Amniotic epithelial cell (primary cell): Measurements from ENCODE around the gene MAGI2.
"Not testable (repeated sequence)": the region's sequence is repeated elsewhere in the genome, so short reads cannot be mapped to it uniquely, and the experiment has no call there.

Experiments
- DNase-seq: peaks from one replicate; pipeline ENCODE4 v3.0.0-alpha.2; 2010; ENCODE audit warnings: low read depth

MAGI2 gene

DNA sequence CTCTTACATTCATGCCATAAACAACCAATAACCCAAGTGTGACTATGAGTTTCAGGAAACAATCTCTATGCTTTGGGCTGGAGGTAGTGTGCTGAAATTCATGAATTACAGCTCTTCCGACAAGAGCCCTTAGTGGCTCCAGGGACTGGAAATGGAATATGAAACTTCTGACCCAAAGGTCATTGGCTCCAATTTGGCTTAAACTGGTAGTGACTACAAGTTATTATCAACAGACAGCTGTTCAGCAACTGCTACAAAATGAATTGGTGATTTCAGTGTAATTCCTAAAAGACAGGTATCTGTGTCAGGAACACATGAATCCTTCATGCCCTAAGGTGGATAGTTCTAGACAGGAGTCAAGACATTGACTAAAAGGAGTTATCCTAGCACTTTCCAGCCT lies 909.5 kb downstream of the MAGI2 start:
- no peak for DNase-seq

GRCh38 chr7:78542981-78543380 lies 910.5 kb downstream of the MAGI2 start:
- no peak for DNase-seq

DNA sequence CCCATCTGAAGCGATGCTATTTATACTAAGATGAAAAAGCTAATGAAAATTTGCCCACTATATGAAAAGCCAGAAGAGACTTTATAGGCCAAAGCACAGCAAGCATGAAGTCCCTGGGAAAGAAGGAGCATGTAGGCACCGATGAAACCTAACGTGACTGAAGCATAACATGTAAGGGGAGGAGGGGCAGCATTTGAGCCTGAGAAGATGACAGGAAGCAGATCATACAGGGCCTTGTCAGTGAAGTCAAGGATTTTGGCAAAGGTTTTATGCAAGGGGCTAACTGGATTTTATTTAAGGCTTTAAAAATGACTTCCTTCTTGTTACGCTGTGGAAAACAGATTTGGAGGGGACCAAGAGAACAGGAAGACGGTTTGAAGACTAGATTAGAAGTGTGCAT lies 910.9 kb downstream of the MAGI2 start:
- no peak for DNase-seq

GRCh38 chr7:78539825-78540224 lies 913.6 kb downstream of the MAGI2 start:
- DNase-seq: no peak

DNA sequence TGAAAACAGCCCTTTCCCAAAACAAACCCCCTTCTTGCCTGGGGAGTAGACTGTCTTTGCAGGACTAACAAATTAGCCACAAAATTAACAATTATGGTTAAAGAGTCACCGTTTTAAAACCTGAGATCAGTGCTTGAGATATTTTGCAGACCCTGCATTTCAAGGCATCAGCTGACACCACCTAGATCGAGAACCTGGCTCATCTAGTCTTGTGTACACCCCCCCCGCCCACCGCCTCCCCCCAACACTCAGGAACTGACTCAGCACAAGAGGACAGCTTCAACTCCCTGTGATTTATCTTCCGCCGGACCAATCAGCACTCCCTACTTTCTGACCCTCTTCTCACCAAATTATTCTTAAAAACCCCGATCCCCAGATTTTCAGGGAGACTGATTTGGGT lies 917.8 kb downstream of the MAGI2 start:
- no peak for DNase-seq

DNA sequence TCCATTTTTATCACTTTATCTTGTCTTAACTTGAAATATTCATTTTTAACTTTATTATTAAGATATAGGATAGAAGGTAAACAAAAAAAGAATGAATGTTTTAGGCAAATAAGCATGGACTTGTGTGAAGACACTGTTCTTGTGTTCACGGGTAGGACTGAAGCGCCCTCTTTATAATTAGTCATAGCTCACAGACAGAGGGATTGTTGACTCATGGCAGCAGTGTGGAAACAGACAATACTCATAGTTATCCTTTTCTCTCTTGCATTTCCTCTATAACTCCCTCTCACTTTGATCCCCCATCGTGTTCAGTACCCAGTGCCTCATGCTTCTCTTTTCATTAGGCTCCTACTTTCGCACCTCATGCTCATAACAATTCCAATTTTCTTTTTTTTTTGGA lies 923.1 kb downstream of the MAGI2 start:
- DNase-seq: peak; percentile 39

DNA sequence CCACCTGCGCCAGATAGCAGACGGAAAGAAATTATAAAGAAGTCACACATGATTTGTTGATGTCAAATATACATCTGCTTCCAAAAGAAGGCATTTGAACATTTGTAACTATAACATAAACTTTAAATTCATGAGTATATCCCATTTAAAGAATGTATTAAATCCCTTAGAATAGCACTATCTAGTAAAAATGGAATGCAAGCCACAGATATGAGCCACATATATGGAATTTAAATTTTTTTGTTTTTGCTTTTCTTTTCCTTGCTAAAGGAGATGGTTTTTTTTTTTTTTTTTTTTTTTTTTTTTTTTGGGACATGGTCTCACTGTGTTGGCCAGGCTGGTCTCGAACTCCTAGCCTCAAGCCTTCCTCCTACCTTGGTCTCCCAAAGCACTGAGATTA lies 924.1 kb downstream of the MAGI2 start:
- DNase-seq: no peak

DNA sequence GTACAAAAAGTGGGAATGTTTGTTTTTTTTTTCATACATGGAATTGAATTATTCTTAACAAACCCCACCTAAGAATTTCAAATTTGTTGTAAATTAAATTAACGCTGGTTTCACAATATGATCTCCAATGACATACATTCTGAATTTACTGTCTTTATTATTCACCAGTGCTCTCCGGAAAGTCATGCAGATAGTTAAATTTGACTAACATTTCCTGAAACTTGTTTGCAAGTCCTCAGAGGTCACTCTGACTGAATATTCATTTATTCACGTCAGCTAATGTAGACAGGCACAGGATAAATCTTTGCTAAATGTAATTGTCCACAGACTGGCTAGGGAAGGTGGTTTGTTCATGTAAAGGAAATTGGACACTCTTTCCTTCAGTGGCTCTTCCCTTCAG lies 924.5 kb downstream of the MAGI2 start:
- no peak for DNase-seq

DNA sequence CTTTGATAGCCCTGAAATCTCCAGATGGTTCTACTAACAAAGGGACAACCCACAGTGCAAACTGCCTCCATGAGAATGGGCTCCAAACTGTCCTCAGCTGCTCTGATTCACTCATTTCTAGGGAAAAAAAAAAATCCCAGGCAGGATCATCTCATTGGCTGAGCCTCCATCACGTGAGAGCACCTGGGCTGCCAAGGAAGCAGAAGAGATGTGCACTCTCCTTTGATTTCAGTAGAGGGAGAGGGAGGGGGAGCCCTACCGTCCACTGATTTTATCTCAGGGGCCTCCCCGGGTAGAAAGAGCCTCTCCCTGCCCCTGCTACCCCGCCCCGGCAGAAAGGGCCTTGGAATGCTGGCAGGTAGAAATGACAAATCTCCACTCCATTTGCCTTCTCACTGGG lies 929.5 kb downstream of the MAGI2 start:
- DNase-seq: no peak

DNA sequence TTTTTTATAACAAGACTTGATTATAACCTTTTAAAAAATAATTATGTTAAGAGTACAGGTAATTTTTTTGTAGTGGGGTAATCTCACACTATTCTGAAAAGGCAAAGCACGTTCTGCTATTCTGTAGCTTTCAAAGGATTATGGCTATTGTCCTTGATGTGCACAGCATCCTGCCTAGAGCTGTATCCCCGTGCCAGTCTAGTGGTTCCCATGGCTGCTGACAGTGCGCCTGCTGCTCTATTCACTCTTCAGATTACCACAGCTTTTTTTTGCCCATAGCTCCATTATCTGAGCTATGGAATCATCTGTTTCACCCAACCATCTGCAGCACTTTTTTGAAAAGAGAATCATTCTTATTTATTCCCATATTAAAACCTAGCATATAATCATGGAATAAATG lies 931.5 kb downstream of the MAGI2 start:
- DNase-seq: no peak

GRCh38 chr7:78516450-78516849 lies 937.0 kb downstream of the MAGI2 start:
- DNase-seq: no peak

DNA sequence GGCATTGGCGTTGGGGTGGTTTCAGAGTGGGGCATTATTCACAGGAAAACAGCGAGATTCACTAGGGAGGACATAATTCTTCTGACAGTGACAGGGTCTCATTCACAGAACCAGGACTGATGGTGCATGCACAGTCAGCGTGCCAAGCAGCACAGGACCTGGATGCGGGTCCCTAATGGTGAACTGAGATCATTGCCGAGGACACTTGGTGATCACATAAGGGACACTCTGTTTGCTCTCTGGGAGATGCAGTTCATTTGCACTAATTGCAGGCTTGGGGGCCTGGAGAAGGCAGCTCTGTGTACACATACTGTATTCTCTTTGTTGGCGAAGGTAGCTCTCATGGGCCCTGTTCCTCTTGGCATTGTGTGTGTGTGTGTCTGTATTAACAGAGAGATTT lies 938.8 kb downstream of the MAGI2 start:
- no peak for DNase-seq

- peak; percentile 34 for DNase-seq
These were observed 942.8 kb downstream of the MAGI2 start for GRCh38 chr7:78510580-78511188.

- DNase-seq: not testable (repeated sequence)
These were observed 950.2 kb downstream of the MAGI2 start for GRCh38 chr7:78503301-78503700.

DNA sequence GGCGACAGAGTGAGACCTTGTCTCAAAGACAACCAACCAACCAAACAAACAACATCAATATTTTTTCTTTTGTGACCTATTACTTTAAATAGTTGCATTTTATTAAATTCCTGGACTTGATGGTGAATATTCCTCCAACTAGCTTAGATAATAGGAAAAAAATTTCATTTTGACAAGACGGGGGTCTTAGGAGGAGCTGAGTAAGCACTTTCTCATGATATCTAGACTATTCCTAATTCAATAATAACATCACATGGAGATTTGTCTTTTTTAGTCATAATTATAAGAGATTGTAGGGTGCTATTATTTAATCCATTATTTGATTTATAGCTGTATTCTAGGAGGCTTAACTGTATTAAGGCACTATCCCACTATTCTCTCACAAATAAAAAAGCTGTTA lies 952.4 kb downstream of the MAGI2 start:
- no peak for DNase-seq

GRCh38 chr7:78499971-78500370 lies 953.5 kb downstream of the MAGI2 start:
- peak; percentile 16 for DNase-seq

DNA sequence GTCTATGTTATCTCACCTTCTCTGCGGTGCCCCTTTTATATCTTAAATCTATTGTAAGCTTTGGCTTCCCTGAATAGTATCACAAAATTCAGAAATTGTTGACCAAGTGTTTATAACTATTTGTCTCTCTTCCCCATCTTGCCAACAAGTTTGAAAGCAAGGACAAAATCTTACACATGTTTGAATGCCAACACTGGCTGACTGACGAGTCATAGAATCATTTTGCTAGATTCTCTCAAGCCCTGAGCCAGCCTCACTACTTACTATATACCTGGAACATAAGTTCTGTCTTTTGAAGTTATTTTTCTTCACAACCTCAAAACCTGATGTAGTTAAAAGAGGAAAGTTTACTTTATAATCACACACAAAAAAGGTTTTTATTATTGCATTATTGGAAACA lies 954.2 kb downstream of the MAGI2 start:
- DNase-seq: peak; percentile 2

GRCh38 chr7:78497728-78498427 lies 955.6 kb downstream of the MAGI2 start:
- no peak for DNase-seq

- DNase-seq: no peak
These were observed 957.3 kb downstream of the MAGI2 start for GRCh38 chr7:78496096-78496630.

DNA sequence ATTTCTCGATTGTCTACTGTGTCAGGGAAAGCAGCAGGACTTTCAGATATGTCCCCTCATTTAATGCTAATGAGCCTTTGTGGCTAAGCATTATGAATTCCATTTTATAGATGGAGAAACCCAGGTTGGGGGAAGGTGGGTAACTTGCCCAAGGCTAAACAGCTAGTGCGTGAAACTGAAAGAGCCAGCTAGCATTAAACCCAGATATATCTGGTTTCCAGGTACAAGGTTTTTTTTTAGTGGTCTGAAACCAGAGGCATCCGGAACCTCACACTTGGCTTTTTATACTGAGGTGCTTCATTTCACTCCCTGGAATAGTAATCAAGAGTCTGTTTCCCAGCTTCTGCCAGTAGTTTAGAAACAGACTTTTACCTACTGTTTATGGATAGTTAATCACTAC lies 960.1 kb downstream of the MAGI2 start:
- no peak for DNase-seq

DNA sequence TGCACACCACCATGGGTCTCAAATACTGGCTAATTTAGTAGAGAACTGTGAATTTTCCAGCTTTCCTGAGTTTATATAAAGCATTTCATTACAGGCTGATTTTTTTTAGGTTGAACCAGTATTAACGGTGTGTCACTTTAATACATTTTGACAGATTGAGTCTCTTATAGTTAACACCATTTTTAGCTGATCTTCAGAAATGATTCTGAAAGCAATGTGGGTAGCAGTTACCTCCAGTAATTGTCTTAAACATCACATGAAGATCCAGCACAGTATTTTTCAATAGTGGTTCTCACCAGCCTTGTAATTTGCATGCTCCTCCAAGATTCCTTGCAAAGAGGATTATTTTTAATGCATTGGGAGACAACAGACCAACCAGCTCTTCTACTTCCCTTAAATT lies 961.3 kb downstream of the MAGI2 start:
- no peak for DNase-seq

DNA sequence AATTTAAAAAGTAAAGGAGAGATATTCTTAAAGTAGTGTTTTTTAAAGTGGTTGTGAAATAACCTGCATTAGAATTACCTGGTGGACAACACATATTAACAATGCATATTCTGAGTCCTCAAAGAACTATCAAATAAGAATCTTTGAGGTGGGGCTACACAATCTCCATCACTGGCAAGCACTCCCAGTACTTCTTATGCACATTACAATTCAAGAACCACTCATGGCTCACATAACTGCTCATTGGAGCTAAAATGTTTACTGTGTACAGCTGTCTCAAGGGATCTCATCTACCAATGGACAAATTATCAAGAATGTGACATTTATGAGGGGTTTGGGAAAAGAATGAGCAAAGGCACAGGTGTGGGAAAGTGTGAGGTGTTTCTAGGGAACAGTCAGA lies 962.9 kb downstream of the MAGI2 start:
- DNase-seq: no peak

- DNase-seq: peak; percentile 1
These were observed 963.8 kb downstream of the MAGI2 start for GRCh38 chr7:78489476-78490240.
